HEK293 (cell line): ENCODE measurements around the gene CLIC5.

ENCODE experiments used
- HOXC10 ChIP-seq: sonication (generic); formaldehyde crosslinking; IDR thresholded peaks from 2 replicates; pipeline ENCODE4 v1.8.1; 2023; ENCODE audit warnings: mild to moderate bottlenecking, missing genetic modification reagents
- KLF8 ChIP-seq: fragments of 450-650 bp; formaldehyde crosslinking; IDR thresholded peaks from 2 replicates; pipeline ENCODE4 v1.5.1; 2016; ENCODE audit warnings: missing biosample characterization, missing genetic modification characterization
- RBAK ChIP-seq: fragments of 450-650 bp; formaldehyde crosslinking; IDR thresholded peaks from 2 replicates; pipeline ENCODE4 v1.5.1; 2016; ENCODE audit warnings: missing biosample characterization, missing genetic modification characterization
- ZBTB8A ChIP-seq: fragments of 450-650 bp; formaldehyde crosslinking; IDR thresholded peaks from 2 replicates; pipeline ENCODE4 v1.5.1; 2016; ENCODE audit warnings: missing biosample characterization, missing genetic modification characterization
- ZNF146 ChIP-seq: fragments of 450-650 bp; formaldehyde crosslinking; IDR thresholded peaks from 2 replicates; pipeline ENCODE4 v1.5.1; 2016; ENCODE audit warnings: missing biosample characterization, missing genetic modification characterization
- ZNF302 ChIP-seq: fragments of 450-650 bp; formaldehyde crosslinking; IDR thresholded peaks from 2 replicates; pipeline ENCODE4 v1.5.1; 2016; ENCODE audit warnings: missing biosample characterization, missing genetic modification characterization, low read depth
- ZSCAN23 ChIP-seq: fragments of 450-650 bp; formaldehyde crosslinking; IDR thresholded peaks from 2 replicates; pipeline ENCODE4 v1.5.1; 2016; ENCODE audit warnings: missing biosample characterization, missing genetic modification characterization
- TF ChIP-seq, protein P1 (sequence below): fragments of 450-650 bp; formaldehyde crosslinking; IDR thresholded peaks from 2 replicates; pipeline ENCODE4 v1.5.1; 2016; ENCODE audit warnings: missing biosample characterization, missing genetic modification characterization

GRCh38 chr6:45920819-45921511, 94.7 kb downstream of the CLIC5 start:
- TF ChIP-seq ZNF146 (tag by site-specific recombination) (no peak), ZNF302 (tag by site-specific recombination) (no peak), HOXC10 (no peak), ZBTB8A (tag by site-specific recombination) (no peak), ZSCAN23 (tag by site-specific recombination) (no peak), KLF8 (tag by site-specific recombination) (no peak), RBAK (tag by site-specific recombination) (no peak)
- TF ChIP-seq, protein P1, sequence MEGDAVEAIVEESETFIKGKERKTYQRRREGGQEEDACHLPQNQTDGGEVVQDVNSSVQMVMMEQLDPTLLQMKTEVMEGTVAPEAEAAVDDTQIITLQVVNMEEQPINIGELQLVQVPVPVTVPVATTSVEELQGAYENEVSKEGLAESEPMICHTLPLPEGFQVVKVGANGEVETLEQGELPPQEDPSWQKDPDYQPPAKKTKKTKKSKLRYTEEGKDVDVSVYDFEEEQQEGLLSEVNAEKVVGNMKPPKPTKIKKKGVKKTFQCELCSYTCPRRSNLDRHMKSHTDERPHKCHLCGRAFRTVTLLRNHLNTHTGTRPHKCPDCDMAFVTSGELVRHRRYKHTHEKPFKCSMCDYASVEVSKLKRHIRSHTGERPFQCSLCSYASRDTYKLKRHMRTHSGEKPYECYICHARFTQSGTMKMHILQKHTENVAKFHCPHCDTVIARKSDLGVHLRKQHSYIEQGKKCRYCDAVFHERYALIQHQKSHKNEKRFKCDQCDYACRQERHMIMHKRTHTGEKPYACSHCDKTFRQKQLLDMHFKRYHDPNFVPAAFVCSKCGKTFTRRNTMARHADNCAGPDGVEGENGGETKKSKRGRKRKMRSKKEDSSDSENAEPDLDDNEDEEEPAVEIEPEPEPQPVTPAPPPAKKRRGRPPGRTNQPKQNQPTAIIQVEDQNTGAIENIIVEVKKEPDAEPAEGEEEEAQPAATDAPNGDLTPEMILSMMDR (tag by site-specific recombination), result no peak
